H1 (cell line): Measurements from ENCODE around the gene GPR63. TPM values are rescaled to one million over a fixed set of nuclear protein-coding genes. Genes with fewer than 3 reads are reported as not detected.

Experiments used
- CTCF ChIA-PET: fragments of 300-600 bp; sonication (Branson Sonifier 250); formaldehyde crosslinking; loops from one replicate; lab custom pipeline; 2021; ENCODE audit not compliant: partially characterized antibody; lab: Charles Lee
- POLR2A ChIA-PET: fragments of 300-600 bp; sonication (Branson Sonifier 250); formaldehyde crosslinking; loops from one replicate; lab custom pipeline; 2021; ENCODE audit warnings: inconsistent platforms; ENCODE audit not compliant: partially characterized antibody; lab: Charles Lee
- DNase-seq, 2 experiments: peaks; one replicate each; pipeline versions ENCODE4 v3.0.0 to v3.0.0-alpha.2; 2010 to 2022; ENCODE audit warnings: low spot score in 2 of 2, low read depth in 1 of 2, mixed read lengths in 1 of 2
- FAIRE-seq: peaks from 2 replicates; lab custom pipeline; 2011; peaks lifted over from hg19 to GRCh38; lab: Jason Lieb, UNC
- H2AFZ ChIP-seq: 2 replicates; pipeline ENCODE4 v1.8.1; 2012; ENCODE audit warnings: low read length, inconsistent platforms
- H2AK5ac ChIP-seq: 2 replicates; pipeline ENCODE4 v1.6.1; 2013; ENCODE audit warnings: low read depth, low read length
- H2BK120ac ChIP-seq: replicated peaks from 2 replicates; pipeline ENCODE3; 2013; ENCODE audit warnings: low read depth, low read length, inconsistent platforms
- H2BK12ac ChIP-seq: 2 replicates; pipeline ENCODE4 v1.6.1; 2013; ENCODE audit warnings: low read depth, low read length
- H2BK15ac ChIP-seq: 2 replicates; pipeline ENCODE4 v1.6.1; 2013; ENCODE audit warnings: low read length
- H2BK20ac ChIP-seq: 2 replicates; pipeline ENCODE4 v1.6.1; 2013; ENCODE audit warnings: low read length
- H2BK5ac ChIP-seq: 2 replicates; pipeline ENCODE4 v1.6.1; 2013; ENCODE audit warnings: low read depth, low read length
- H3K14ac ChIP-seq: 2 replicates; pipeline ENCODE4 v1.6.1; 2013; ENCODE audit warnings: inconsistent platforms; ENCODE audit not compliant: insufficient read length
- H3K18ac ChIP-seq: 2 replicates; pipeline ENCODE4 v1.6.1; 2013; ENCODE audit warnings: low read length; ENCODE audit errors: extremely low read depth
- H3K23ac ChIP-seq: 2 replicates; pipeline ENCODE4 v1.6.1; 2013; ENCODE audit warnings: inconsistent platforms; ENCODE audit not compliant: insufficient read length
- H3K23me2 ChIP-seq: 2 replicates; pipeline ENCODE4 v1.6.1; 2013; ENCODE audit warnings: low read depth, low read length
- H3K27ac ChIP-seq: 2 replicates; pipeline ENCODE4 v1.6.1; 2011; ENCODE audit warnings: low read depth, low read length, inconsistent platforms
- H3K27me3 ChIP-seq, 4 experiments: replicated peaks in 1 of 4; 1 replicate in 1 of 4; 2 replicates in 3 of 4; pipeline versions ENCODE4 v1.6.1 to v1.8.1; 2011 to 2013; ENCODE audit warnings: low read length in 3 of 4, mild to moderate bottlenecking in 3 of 4, inconsistent platforms in 2 of 4, mixed read lengths in 2 of 4, moderate library complexity in 1 of 4; ENCODE audit not compliant: control insufficient read depth in 3 of 4, insufficient read depth in 3 of 4; ENCODE audit errors: extremely low read depth in 1 of 4
- H3K36me3 ChIP-seq, 4 experiments: 2 replicates each; pipeline versions ENCODE4 v1.6.1 to v1.8.1; 2011 to 2013; ENCODE audit warnings: mild to moderate bottlenecking in 4 of 4, low read length in 3 of 4, moderate library complexity in 2 of 4, control low read depth in 1 of 4, inconsistent platforms in 1 of 4; ENCODE audit not compliant: insufficient read depth in 4 of 4, control insufficient read depth in 2 of 4
- H3K4ac ChIP-seq: replicated peaks from 2 replicates; pipeline ENCODE3; 2013; ENCODE audit warnings: low read length, low read depth, mixed read lengths, inconsistent platforms; ENCODE audit not compliant: insufficient read length
- H3K4me1 ChIP-seq, 4 experiments: replicated peaks in 1 of 4; 1 replicate in 1 of 4; 2 replicates in 3 of 4; pipeline versions ENCODE4 v1.6.1 to v1.8.1; 2011 to 2013; ENCODE audit warnings: low read length in 3 of 4, inconsistent platforms in 2 of 4, mixed read lengths in 1 of 4; ENCODE audit not compliant: insufficient read depth in 4 of 4, control insufficient read depth in 3 of 4
- H3K4me2 ChIP-seq, 2 experiments: 2 replicates each; pipeline versions ENCODE4 v1.6.1 to v1.8.1; 2011 to 2013; ENCODE audit warnings: low read depth in 2 of 2, low read length in 2 of 2, control low read depth in 1 of 2, inconsistent platforms in 1 of 2, mild to moderate bottlenecking in 1 of 2; ENCODE audit not compliant: insufficient read depth in 1 of 2
- H3K4me3 ChIP-seq, 4 experiments: fragments of 200-600, 300-600 bp in 1 of 4; sonication (generic), shearing (Covaris generic), sonication (Bioruptor Twin) in 1 of 4; 2 replicates each; pipeline versions ENCODE4 v1.5.1 to v1.8.1; 2011 to 2016; ENCODE audit warnings: low read length in 4 of 4, low read depth in 3 of 4, control low read depth in 2 of 4, inconsistent platforms in 2 of 4, mild to moderate bottlenecking in 2 of 4, mixed read lengths in 1 of 4, moderate library complexity in 1 of 4; ENCODE audit not compliant: insufficient read depth in 2 of 4; ENCODE audit errors: extremely low read depth in 1 of 4
- H3K56ac ChIP-seq: replicated peaks from 2 replicates; pipeline ENCODE3; 2013; ENCODE audit warnings: low read depth, mild to moderate bottlenecking, mixed read lengths, low read length, inconsistent platforms; ENCODE audit not compliant: insufficient read length
- H3K79me1 ChIP-seq: 2 replicates; pipeline ENCODE4 v1.6.1; 2013; ENCODE audit warnings: low read depth, low read length, control low read depth
- H3K79me2 ChIP-seq, 2 experiments: 2 replicates each; pipeline versions ENCODE4 v1.6.1 to v1.8.1; 2012 to 2013; ENCODE audit warnings: low read length in 2 of 2, mild to moderate bottlenecking in 2 of 2, inconsistent platforms in 1 of 2; ENCODE audit not compliant: insufficient read depth in 2 of 2, control insufficient read depth in 1 of 2
- H3K9ac ChIP-seq, 4 experiments: replicated peaks in 1 of 4; 1 replicate in 1 of 4; 2 replicates in 3 of 4; pipeline versions ENCODE4 v1.6.1 to v1.8.1; 2011 to 2013; ENCODE audit warnings: low read depth in 3 of 4, low read length in 3 of 4, control low read depth in 2 of 4, mild to moderate bottlenecking in 2 of 4, moderate library complexity in 2 of 4, inconsistent platforms in 1 of 4; ENCODE audit errors: extremely low read depth in 1 of 4
- H3K9me3 ChIP-seq, 2 experiments: 2 replicates each; pipeline versions ENCODE4 v1.6.1 to v1.8.1; 2012 to 2013; ENCODE audit warnings: mild to moderate bottlenecking in 2 of 2, moderate library complexity in 2 of 2, control low read depth in 1 of 2, inconsistent platforms in 1 of 2, low read depth in 1 of 2, low read length in 1 of 2, mixed read lengths in 1 of 2; ENCODE audit not compliant: insufficient read depth in 2 of 2
- H4K20me1 ChIP-seq, 2 experiments: replicated peaks in 1 of 2; 2 replicates each; pipeline versions ENCODE3 to v1.8.1; 2011 to 2013; ENCODE audit warnings: inconsistent platforms in 2 of 2, low read length in 2 of 2, mild to moderate bottlenecking in 1 of 2; ENCODE audit not compliant: insufficient read depth in 2 of 2, control insufficient read depth in 1 of 2
- H4K5ac ChIP-seq: 2 replicates; pipeline ENCODE4 v1.6.1; 2013; ENCODE audit warnings: low read length, low read depth, mixed read lengths, inconsistent platforms; ENCODE audit not compliant: insufficient read length
- H4K8ac ChIP-seq: 2 replicates; pipeline ENCODE4 v1.8.0; 2013; ENCODE audit warnings: mild to moderate bottlenecking, moderate library complexity, low read length, inconsistent platforms; ENCODE audit not compliant: insufficient read depth; ENCODE audit errors: extremely low read depth
- H4K91ac ChIP-seq: replicated peaks from 2 replicates; pipeline ENCODE3; 2013; ENCODE audit warnings: low read length, mixed read lengths, inconsistent platforms; ENCODE audit not compliant: insufficient read length
- ASH2L ChIP-seq: fragments of 200-600, 300-600 bp; sonication (generic); IDR thresholded peaks from one replicate; pipeline ENCODE4 v1.7.1; 2017; ENCODE audit warnings: low read length
- BACH1 ChIP-seq: IDR thresholded peaks from 2 replicates; pipeline ENCODE4 v1.6.1; 2012; ENCODE audit warnings: low read length, improper control_type of control experiment
- EZH2 ChIP-seq: fragments of 200-600 bp; sonication (generic); IDR thresholded peaks from 2 replicates; pipeline ENCODE4 v1.7.1; 2012; ENCODE audit warnings: low read depth, mild to moderate bottlenecking, moderate library complexity, low read length, inconsistent platforms; ENCODE audit not compliant: severe bottlenecking
- JUND ChIP-seq: IDR thresholded peaks from 2 replicates; pipeline ENCODE4 v1.6.1; 2011; ENCODE audit warnings: mild to moderate bottlenecking, improper control_type of control experiment, low read length
- KDM1A ChIP-seq: fragments of 200-600, 300-600 bp; sonication (generic); IDR thresholded peaks from 2 replicates; pipeline ENCODE4 v1.7.1; 2016; ENCODE audit warnings: mild to moderate bottlenecking, low read length, borderline replicate concordance
- NANOG ChIP-seq: IDR thresholded peaks from 2 replicates; pipeline ENCODE4 v1.6.1; 2011; ENCODE audit warnings: low read length, low read depth, mild to moderate bottlenecking, inconsistent platforms; ENCODE audit not compliant: insufficient read depth, poor library complexity, severe bottlenecking
- RAD21 ChIP-seq, 2 experiments: IDR thresholded peaks in 1 of 2; conservative IDR thresholded peaks in 1 of 2; 2 replicates each; pipeline ENCODE4 v1.6.1; 2011; ENCODE audit warnings: low read depth in 2 of 2, low read length in 2 of 2, improper control_type of control experiment in 1 of 2, inconsistent platforms in 1 of 2, mild to moderate bottlenecking in 1 of 2, moderate library complexity in 1 of 2
- SRF ChIP-seq: IDR thresholded peaks from 2 replicates; pipeline ENCODE4 v1.6.1; 2011; ENCODE audit warnings: mild to moderate bottlenecking, low read depth, low read length, moderate library complexity
- WGBS, 2 experiments: shearing (Covaris generic) in 1 of 2; methylation state at CpG; one replicate each; pipeline versions ENCODE4 v1.1.6 to v1.1.7; 2013 to 2015; ENCODE audit warnings: low lambda C conversion rate in 2 of 2, mixed read lengths in 2 of 2, inconsistent platforms in 1 of 2, low coverage in 1 of 2, missing lambda C conversion rate in 1 of 2; ENCODE audit not compliant: insufficient replicate concordance in 2 of 2, insufficient coverage in 1 of 2, insufficient read length in 1 of 2; ENCODE audit errors: extremely low coverage in 1 of 2, missing lambda C conversion rate in 1 of 2; 5-methylcytosine and 5-hydroxymethylcytosine counted together
- polyA plus RNA-seq, 7 experiments: library from polyadenylated mRNA; depleted of rRNA in 3 of 7; stranded (reverse) in 5 of 7; unstranded in 2 of 7; fragments of >200 nt in 5 of 7; fragments of 200-250 nt in 2 of 7; gene quantifications; 1 replicate in 5 of 7; 2 replicates in 1 of 7; 4 replicates in 1 of 7; pipeline versions ENCODE4 v1.2.1 to v1.2.3, GENCODE V29; 2011 to 2013; ENCODE audit warnings: missing spikeins in 2 of 7, mixed read lengths in 2 of 7
- total RNA-seq: library from RNA; stranded (reverse); fragmentation: NEBNext Ultra II Directional; extraction: Animal tissue kit (Norgen Biotek cat#: 25700); gene quantifications from 2 replicates; pipeline ENCODE4 v1.2.1, GENCODE V29; 2021

GPR63 gene
- total and polyA plus RNA-seq, 2 of the 8 experiments (the other 6 are each of a cell fraction or from before 2014, with no cell fraction given): 6.1 to 11.6 TPM

DNA sequence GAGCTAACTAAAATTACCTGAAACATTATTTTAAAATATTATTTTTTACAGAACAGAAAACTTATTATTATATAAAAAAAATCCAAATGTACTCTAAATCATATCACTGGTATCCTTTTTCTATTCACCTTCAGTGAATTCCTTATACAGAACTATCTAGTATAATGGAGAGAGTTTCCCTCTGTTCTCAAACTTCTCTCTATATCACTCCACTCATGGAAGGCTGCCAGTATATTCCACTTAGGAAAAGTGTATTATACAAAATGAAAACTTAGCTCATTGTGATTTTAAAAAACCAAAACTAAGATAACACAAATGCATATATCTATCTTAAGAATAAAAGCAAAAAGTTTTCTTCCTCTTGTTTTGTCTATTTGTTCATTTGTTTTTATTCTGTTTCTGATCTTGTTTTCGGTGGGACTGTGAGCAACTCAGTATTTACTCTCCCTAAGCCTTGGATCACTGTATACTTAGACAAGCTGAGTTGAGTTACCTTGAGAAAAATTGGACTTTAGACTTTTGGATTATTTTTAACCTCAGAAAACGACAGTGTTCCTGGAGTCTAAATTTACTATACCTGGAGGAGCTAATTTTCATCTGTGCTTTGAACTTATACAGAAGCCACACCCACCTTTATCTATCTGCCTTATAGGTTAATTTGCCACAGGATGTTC lies 61.4 kb downstream of the GPR63 start:
- POLR2A ChIA-PET: interaction anchor here (1.3 kb wide), 1 partner anchor 9 kb away, joined by 3 read pairs; no protein-coding TSS in a partner anchor
- Histone ChIP-seq H4K20me1 (no peaks in the 10 kb centered on the region), H2BK5ac (no peak overlapping the region), H4K5ac (no peak overlapping the region), H3K4ac (no peak overlapping the region), H3K4me2 (no peak overlapping the region), H3K4me3 (no peak overlapping the region), H4K8ac (no peak overlapping the region), H3K4me1 (no peaks in the 10 kb centered on the region), H2BK120ac (no peak overlapping the region), H3K56ac (no peak overlapping the region), H3K9ac (no peak overlapping the region), H2AK5ac (no peak overlapping the region), H3K14ac (no peak overlapping the region), H2BK15ac (no peak overlapping the region), H2BK20ac (no peak overlapping the region), H2AFZ (no peak overlapping the region), H3K23me2 (no peaks in the 10 kb centered on the region), H4K91ac (no peak overlapping the region), H3K79me2 (no peaks in the 10 kb centered on the region), H3K27ac (no peak overlapping the region), H3K79me1 (no peaks in the 10 kb centered on the region), H3K23ac (no peak overlapping the region), H3K36me3 (no peaks in the 10 kb centered on the region), H2BK12ac (no peak overlapping the region), H3K18ac (no peak overlapping the region), H3K27me3 (no peaks in the 10 kb centered on the region), H3K9me3 (no peaks in the 10 kb centered on the region)
- TF ChIP-seq KDM1A: no peak
- TF ChIP-seq EZH2: no peak
- no peak for TF ChIP-seq BACH1
- no peak for TF ChIP-seq ASH2L
- TF ChIP-seq SRF: no peak
- no peak for TF ChIP-seq JUND
- no peak for TF ChIP-seq NANOG
- TF ChIP-seq RAD21 (IDR thresholded peaks at IDR 0.05 in 1 of 2, conservative IDR thresholded peaks at IDR 0.05 in 1 of 2; ENCODE audit: low read depth in 2 of 2, low read length in 2 of 2): no peak
- FAIRE-seq (no peak), DNase-seq (no peak)
- CTCF ChIA-PET: interaction anchor here (0.8 to 1.6 kb wide), 5 partner anchors 16 to 153 kb away, joined by 3 to 5 read pairs (median 3); no protein-coding TSS in a partner anchor
- WGBS, 2 experiments: 70% methylated on average over 2 of the region's 2 CpGs; no CpG with 5 or more reads in 1 of the 2 experiments
